Measurements from ENCODE around the gene DMXL2. TPM values are rescaled to one million over a fixed set of nuclear protein-coding genes. Genes with fewer than 3 reads are reported as not detected.

The DMXL2 gene
- total and polyA plus RNA-seq, 9 of the 15 experiments (the other 6 are each of a cell fraction or from before 2014, with no cell fraction given): 9.3 to 57.7 (median 30.7) TPM

DNA sequence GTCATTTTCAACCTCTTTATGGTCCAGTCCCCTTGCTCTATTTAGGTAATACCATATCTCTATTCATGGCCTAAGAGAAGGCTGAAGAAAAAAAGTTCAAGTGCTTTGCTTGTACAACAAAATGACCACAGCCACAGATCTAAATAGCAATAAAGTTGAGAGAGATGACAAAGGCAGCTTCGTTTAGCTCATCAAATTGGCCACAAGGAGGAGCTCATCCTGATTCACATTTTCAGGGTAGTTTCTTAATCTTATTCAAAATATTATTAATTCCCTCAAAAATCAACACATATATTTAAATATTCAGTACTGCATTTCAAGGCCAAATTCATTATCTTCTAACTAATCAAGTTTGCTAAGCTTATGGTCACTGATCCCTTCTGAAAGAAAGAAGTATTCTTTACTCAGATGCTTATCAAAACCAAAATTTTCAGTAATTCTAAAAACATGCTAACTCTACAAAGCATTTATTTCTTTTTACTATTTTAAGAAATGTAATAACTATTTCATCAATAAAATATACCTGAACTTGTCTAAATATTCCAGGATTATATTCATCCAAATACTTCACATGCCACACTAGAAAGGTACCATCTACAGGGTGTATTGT, 85.5 kb downstream of the DMXL2 start (continued):
- TF ChIP-seq, protein P1, sequence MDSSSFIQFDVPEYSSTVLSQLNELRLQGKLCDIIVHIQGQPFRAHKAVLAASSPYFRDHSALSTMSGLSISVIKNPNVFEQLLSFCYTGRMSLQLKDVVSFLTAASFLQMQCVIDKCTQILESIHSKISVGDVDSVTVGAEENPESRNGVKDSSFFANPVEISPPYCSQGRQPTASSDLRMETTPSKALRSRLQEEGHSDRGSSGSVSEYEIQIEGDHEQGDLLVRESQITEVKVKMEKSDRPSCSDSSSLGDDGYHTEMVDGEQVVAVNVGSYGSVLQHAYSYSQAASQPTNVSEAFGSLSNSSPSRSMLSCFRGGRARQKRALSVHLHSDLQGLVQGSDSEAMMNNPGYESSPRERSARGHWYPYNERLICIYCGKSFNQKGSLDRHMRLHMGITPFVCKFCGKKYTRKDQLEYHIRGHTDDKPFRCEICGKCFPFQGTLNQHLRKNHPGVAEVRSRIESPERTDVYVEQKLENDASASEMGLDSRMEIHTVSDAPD (CRISPR knock-in tag; IDR thresholded peaks at IDR 0.05): no peak
- TF ChIP-seq EP300 (IDR thresholded peaks at IDR 0.05; ENCODE audit: low read length) (no peak), ZNF140 (CRISPR knock-in tag; IDR thresholded peaks at IDR 0.05) (no peak), NFE2L1 (tag; IDR thresholded peaks at IDR 0.05; ENCODE audit: borderline replicate concordance, low read depth) (no peak), TEAD4 (IDR thresholded peaks at IDR 0.05; ENCODE audit: low read length) (no peak), TEAD4 (CRISPR knock-in tag; IDR thresholded peaks at IDR 0.05; ENCODE audit: borderline replicate concordance) (no peak), ZNF124 (CRISPR knock-in tag; IDR thresholded peaks at IDR 0.05) (no peak), ZNF764 (CRISPR knock-in tag; IDR thresholded peaks at IDR 0.05; ENCODE audit: low read depth) (no peak), NFYB (IDR thresholded peaks at IDR 0.05; ENCODE audit: extremely low read depth, insufficient read length) (no peak), TEAD1 (CRISPR knock-in tag; IDR thresholded peaks at IDR 0.05) (no peak), ZFP1 (CRISPR knock-in tag; IDR thresholded peaks at IDR 0.05) (no peak), CCAR2 (IDR thresholded peaks at IDR 0.05; ENCODE audit: low read depth, low read length) (no peak), TBL1XR1 (IDR thresholded peaks at IDR 0.05; ENCODE audit: low read length in 2 of 2) (no peak), ZNF785 (CRISPR knock-in tag; IDR thresholded peaks at IDR 0.05) (no peak), ZNF253 (CRISPR knock-in tag; conservative IDR thresholded peaks at IDR 0.05) (no peak), SMARCC2 (IDR thresholded peaks at IDR 0.05; ENCODE audit: low read depth) (no peak), ATF7 (IDR thresholded peaks at IDR 0.05) (no peak), RAD21 (CRISPR knock-in tag; conservative IDR thresholded peaks at IDR 0.05 in 1 of 2, IDR thresholded peaks at IDR 0.05 in 1 of 2) (peak; percentile 37 to 63)
- TF ChIP-seq, protein P2, sequence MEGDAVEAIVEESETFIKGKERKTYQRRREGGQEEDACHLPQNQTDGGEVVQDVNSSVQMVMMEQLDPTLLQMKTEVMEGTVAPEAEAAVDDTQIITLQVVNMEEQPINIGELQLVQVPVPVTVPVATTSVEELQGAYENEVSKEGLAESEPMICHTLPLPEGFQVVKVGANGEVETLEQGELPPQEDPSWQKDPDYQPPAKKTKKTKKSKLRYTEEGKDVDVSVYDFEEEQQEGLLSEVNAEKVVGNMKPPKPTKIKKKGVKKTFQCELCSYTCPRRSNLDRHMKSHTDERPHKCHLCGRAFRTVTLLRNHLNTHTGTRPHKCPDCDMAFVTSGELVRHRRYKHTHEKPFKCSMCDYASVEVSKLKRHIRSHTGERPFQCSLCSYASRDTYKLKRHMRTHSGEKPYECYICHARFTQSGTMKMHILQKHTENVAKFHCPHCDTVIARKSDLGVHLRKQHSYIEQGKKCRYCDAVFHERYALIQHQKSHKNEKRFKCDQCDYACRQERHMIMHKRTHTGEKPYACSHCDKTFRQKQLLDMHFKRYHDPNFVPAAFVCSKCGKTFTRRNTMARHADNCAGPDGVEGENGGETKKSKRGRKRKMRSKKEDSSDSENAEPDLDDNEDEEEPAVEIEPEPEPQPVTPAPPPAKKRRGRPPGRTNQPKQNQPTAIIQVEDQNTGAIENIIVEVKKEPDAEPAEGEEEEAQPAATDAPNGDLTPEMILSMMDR (IDR thresholded peaks at IDR 0.05 in 2 of 3, conservative IDR thresholded peaks at IDR 0.05 in 1 of 3; ENCODE audit: insufficient read depth in 2 of 3, low read depth in 1 of 3, low read length in 3 of 3): peak; percentile 34 to 64 (median 56); a peak in 5 of 6 replicates
- TF ChIP-seq, protein P3, sequence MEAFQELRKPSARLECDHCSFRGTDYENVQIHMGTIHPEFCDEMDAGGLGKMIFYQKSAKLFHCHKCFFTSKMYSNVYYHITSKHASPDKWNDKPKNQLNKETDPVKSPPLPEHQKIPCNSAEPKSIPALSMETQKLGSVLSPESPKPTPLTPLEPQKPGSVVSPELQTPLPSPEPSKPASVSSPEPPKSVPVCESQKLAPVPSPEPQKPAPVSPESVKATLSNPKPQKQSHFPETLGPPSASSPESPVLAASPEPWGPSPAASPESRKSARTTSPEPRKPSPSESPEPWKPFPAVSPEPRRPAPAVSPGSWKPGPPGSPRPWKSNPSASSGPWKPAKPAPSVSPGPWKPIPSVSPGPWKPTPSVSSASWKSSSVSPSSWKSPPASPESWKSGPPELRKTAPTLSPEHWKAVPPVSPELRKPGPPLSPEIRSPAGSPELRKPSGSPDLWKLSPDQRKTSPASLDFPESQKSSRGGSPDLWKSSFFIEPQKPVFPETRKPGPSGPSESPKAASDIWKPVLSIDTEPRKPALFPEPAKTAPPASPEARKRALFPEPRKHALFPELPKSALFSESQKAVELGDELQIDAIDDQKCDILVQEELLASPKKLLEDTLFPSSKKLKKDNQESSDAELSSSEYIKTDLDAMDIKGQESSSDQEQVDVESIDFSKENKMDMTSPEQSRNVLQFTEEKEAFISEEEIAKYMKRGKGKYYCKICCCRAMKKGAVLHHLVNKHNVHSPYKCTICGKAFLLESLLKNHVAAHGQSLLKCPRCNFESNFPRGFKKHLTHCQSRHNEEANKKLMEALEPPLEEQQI (IDR thresholded peaks at IDR 0.05): no peak
- TF ChIP-seq, protein P4, sequence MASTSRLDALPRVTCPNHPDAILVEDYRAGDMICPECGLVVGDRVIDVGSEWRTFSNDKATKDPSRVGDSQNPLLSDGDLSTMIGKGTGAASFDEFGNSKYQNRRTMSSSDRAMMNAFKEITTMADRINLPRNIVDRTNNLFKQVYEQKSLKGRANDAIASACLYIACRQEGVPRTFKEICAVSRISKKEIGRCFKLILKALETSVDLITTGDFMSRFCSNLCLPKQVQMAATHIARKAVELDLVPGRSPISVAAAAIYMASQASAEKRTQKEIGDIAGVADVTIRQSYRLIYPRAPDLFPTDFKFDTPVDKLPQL (IDR thresholded peaks at IDR 0.05; ENCODE audit: extremely low read depth, insufficient read length): no peak
